ENCODE measurements around the gene NELFA. TPM values are rescaled to one million over a fixed set of nuclear protein-coding genes. Genes with fewer than 3 reads are reported as not detected.

Gene NELFA
- total and polyA plus RNA-seq, 5 donors from 2014 or later, result 20.2 to 50.7 (median 28.0) TPM

DNA sequence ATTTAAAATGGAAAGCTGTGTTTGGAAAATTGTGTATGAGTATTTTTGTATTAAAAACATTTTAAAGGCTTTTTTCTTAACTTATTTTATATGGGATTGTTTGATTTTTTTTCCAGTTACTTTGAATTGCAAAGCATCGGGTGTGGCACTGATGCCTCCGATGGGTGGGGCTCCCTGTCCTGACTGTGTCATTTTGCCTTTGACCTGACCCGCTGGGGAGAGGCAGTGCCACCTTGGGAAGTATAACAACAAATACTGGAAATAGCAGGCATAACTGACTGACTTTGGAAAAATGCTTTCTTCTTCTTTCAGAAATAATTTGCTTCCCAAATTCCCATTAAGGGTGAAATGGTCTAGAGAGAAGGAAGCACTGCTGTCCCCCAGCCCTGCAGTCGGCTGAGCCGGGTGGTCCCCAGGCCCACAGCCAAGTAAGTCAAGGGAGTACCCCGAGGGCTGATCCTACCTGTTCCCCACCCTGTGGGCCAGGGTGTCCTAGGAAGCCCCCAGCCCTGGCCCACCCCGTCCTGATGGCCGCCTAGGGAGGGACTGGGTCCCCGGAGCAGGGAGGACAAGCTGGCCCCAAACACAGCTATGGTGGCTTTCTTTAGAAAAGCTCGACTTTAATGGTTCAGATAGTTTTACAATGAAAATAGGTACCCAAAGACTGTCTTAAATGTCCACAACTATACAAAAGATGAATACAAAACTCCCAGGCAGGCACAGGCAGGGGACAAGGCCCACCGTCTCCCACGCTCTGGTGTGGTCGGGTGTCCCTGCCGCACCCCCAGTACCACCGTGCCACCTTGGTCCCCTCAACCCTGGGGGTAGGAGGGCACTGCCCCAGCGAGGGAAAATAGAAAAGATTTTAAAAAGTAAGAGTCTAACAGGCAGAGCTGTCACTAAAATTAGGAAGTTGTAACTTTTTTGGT lies 26.4 kb downstream of the NELFA start:
- no peak overlapping the region for H3K27ac Mint-ChIP-seq
- H3K36me3 Mint-ChIP-seq, result peaks cover 31% of the 10 kb centered on the region
- peaks cover 84% of the 10 kb centered on the region for H3K36me3 ChIP-seq (ENCODE audit: control insufficient read depth, insufficient read depth, low read length)
- H3K9me3 Mint-ChIP-seq, result no peaks in the 10 kb centered on the region
- no peaks in the 10 kb centered on the region for H3K4me1 ChIP-seq (ENCODE audit: control insufficient read depth, insufficient read depth, low read length, poor library complexity, severe bottlenecking)
- no peaks in the 10 kb centered on the region for H3K27me3 ChIP-seq (ENCODE audit: control insufficient read depth, insufficient read depth, low read length)
- H3K27me3 Mint-ChIP-seq, result no peaks in the 10 kb centered on the region
- H3K27ac ChIP-seq (ENCODE audit: insufficient read depth, low read length, poor library complexity, severe bottlenecking), result no peak overlapping the region
- no peak overlapping the region for H3K4me3 ChIP-seq (ENCODE audit: low read depth, low read length)
- no peaks in the 10 kb centered on the region for H3K9me3 ChIP-seq (ENCODE audit: control insufficient read depth in 2 of 2, low read length in 2 of 2)
- ATAC-seq (ENCODE audit: low read depth in 2 of 2) (no peak), DNase-seq (no peak)
- no peaks in the 10 kb centered on the region for H3K4me1 Mint-ChIP-seq
- H3K4me3 Mint-ChIP-seq, result peak overlapping the region in 1 of 4 donors; percentile 78

- no peaks in the 10 kb centered on the region for H3K9me3 ChIP-seq (ENCODE audit: control insufficient read depth in 2 of 2, low read length in 2 of 2)
- Mint-ChIP-seq H3K27ac (peak overlapping the region in 1 of 3 donors; percentile 76), H3K4me1 (no peaks in the 10 kb centered on the region), H3K4me3 (no peak overlapping the region), H3K27me3 (no peaks in the 10 kb centered on the region), H3K9me3 (no peaks in the 10 kb centered on the region), H3K36me3 (peaks cover 31% of the 10 kb centered on the region)
- DNase-seq (no peak), ATAC-seq (ENCODE audit: low read depth in 2 of 2) (no peak)
- H3K4me1 ChIP-seq (ENCODE audit: control insufficient read depth, insufficient read depth, low read length, poor library complexity, severe bottlenecking), result no peaks in the 10 kb centered on the region
- H3K4me3 ChIP-seq (ENCODE audit: low read depth, low read length), result no peak overlapping the region
- H3K27ac ChIP-seq (ENCODE audit: insufficient read depth, low read length, poor library complexity, severe bottlenecking), result no peak overlapping the region
- H3K36me3 ChIP-seq (ENCODE audit: control insufficient read depth, insufficient read depth, low read length), result peaks cover 84% of the 10 kb centered on the region
- no peaks in the 10 kb centered on the region for H3K27me3 ChIP-seq (ENCODE audit: control insufficient read depth, insufficient read depth, low read length)
These were observed 27.3 kb downstream of the NELFA start for GRCh38 chr4:1981251-1982058.

DNA sequence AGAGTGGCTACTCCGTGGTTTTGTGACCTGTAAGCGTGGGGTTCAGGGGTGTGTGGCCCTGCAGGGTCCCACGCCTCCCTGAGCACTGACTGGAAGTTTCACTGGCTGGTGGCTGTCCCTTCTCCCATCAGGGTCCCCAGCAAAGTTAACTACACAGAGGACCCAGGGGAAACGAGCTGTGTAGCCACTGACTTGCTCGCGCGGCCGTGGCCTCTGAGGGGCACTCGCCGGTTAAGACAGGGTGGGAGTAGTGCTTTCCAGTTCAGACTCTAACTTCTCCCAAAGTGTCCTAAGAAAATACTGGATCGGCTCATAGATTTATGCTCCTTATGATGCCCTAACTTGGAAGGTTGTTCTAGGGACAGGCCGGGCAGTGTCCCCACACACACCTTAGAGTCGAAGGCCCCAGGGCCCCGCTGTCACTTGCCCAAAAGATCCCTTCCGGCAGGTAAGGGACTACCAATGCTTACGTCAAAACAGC lies 28.2 kb downstream of the NELFA start:
- Histone ChIP-seq H3K4me1 (ENCODE audit: control insufficient read depth, insufficient read depth, low read length, poor library complexity, severe bottlenecking) (no peaks in the 10 kb centered on the region), H3K27me3 (ENCODE audit: control insufficient read depth, insufficient read depth, low read length) (no peaks in the 10 kb centered on the region), H3K9me3 (ENCODE audit: control insufficient read depth in 2 of 2, low read length in 2 of 2) (no peaks in the 10 kb centered on the region), H3K4me3 (ENCODE audit: low read depth, low read length) (no peak overlapping the region), H3K36me3 (ENCODE audit: control insufficient read depth, insufficient read depth, low read length) (peaks cover 90% of the 10 kb centered on the region), H3K27ac (ENCODE audit: insufficient read depth, low read length, poor library complexity, severe bottlenecking) (no peak overlapping the region)
- no peaks in the 10 kb centered on the region for H3K9me3 Mint-ChIP-seq
- DNase-seq (no peak), ATAC-seq (ENCODE audit: low read depth in 2 of 2) (no peak)
- H3K27ac Mint-ChIP-seq, result peak overlapping the region in 1 of 3 donors; percentile 36
- peaks cover 34% of the 10 kb centered on the region for H3K36me3 Mint-ChIP-seq
- H3K4me1 Mint-ChIP-seq, result no peaks in the 10 kb centered on the region
- H3K27me3 Mint-ChIP-seq, result no peaks in the 10 kb centered on the region
- H3K4me3 Mint-ChIP-seq, result no peak overlapping the region

DNA sequence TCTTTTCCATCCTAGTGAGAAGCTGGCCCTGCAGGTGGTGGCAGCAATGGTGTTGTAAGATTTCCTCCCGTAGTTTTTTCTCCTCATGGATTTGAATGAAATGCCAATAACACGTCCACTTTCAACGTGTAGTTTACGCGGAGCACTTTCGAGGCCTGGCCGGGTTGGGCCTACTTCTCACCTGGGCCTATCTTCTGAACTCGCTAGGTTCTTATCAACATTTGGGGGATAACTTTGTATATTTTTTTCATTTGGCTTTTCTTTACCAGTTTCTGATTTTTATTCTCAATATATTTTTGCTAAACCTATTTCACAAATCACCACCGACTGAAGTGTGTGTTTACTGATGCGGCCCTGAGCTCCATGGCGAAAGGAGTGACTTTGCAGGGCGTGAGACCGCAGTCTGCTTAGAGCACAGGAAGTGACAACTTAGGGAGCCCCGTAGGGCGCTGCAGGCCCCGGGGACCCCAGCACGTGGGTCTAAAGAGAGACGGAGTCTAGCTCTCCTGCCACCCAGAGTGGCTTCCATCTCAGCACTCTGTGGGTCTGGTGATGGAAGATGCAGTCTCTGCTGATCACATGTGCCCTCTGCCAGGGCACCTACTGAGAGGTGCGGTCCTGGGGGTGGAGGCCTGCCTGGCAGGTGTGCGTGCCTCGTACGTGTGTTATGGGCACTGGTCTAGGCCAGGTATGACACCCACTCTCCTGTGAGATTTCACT lies 29.1 kb downstream of the NELFA start:
- Histone ChIP-seq H3K4me1 (ENCODE audit: control insufficient read depth, insufficient read depth, low read length, poor library complexity, severe bottlenecking) (no peaks in the 10 kb centered on the region), H3K9me3 (ENCODE audit: control insufficient read depth in 2 of 2, low read length in 2 of 2) (no peaks in the 10 kb centered on the region), H3K27ac (ENCODE audit: insufficient read depth, low read length, poor library complexity, severe bottlenecking) (no peak overlapping the region), H3K36me3 (ENCODE audit: control insufficient read depth, insufficient read depth, low read length) (peaks cover 92% of the 10 kb centered on the region), H3K27me3 (ENCODE audit: control insufficient read depth, insufficient read depth, low read length) (no peaks in the 10 kb centered on the region), H3K4me3 (ENCODE audit: low read depth, low read length) (no peak overlapping the region)
- Mint-ChIP-seq H3K4me3 (no peak overlapping the region), H3K27ac (peak overlapping the region in 1 of 3 donors; percentile 2), H3K4me1 (no peaks in the 10 kb centered on the region), H3K9me3 (no peaks in the 10 kb centered on the region), H3K36me3 (peaks cover 36% of the 10 kb centered on the region), H3K27me3 (no peaks in the 10 kb centered on the region)
- ATAC-seq (ENCODE audit: low read depth in 2 of 2), result no peak
- DNase-seq, result no peak

- Mint-ChIP-seq H3K4me1 (no peaks in the 10 kb centered on the region), H3K36me3 (peaks cover 38% of the 10 kb centered on the region), H3K27ac (no peak overlapping the region), H3K27me3 (no peaks in the 10 kb centered on the region), H3K9me3 (no peaks in the 10 kb centered on the region), H3K4me3 (no peak overlapping the region)
- no peak overlapping the region for H3K4me3 ChIP-seq (ENCODE audit: low read depth, low read length)
- no peaks in the 10 kb centered on the region for H3K9me3 ChIP-seq (ENCODE audit: control insufficient read depth in 2 of 2, low read length in 2 of 2)
- ATAC-seq (ENCODE audit: low read depth in 2 of 2) (no peak), DNase-seq (no peak)
- no peaks in the 10 kb centered on the region for H3K27me3 ChIP-seq (ENCODE audit: control insufficient read depth, insufficient read depth, low read length)
- H3K36me3 ChIP-seq (ENCODE audit: control insufficient read depth, insufficient read depth, low read length), result peaks cover 89% of the 10 kb centered on the region
- H3K4me1 ChIP-seq (ENCODE audit: control insufficient read depth, insufficient read depth, low read length, poor library complexity, severe bottlenecking), result no peaks in the 10 kb centered on the region
- no peak overlapping the region for H3K27ac ChIP-seq (ENCODE audit: insufficient read depth, low read length, poor library complexity, severe bottlenecking)
These were observed 29.9 kb downstream of the NELFA start for GRCh38 chr4:1978741-1979476.

DNA sequence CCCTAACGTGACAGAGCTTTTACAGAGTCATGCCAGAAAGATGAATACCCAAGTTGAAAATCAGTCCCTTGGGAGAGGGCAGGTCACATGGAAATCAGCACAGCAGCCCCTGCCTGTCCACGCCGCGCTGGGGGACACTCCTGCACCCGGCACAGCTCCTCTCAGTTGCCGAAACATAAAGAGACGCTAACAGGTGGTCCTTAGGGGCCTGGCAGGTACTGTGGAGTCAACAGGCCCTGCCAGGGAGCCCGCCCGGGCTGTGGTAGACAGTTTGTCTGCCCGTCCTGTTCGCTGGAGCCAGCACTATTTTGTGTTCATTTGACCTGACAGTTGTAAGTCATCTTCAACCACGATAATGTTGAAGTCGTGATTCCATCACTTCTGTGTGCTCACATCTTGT lies 30.5 kb downstream of the NELFA start:
- Mint-ChIP-seq H3K27ac (peak overlapping the region in 1 of 3 donors; percentile 49), H3K4me1 (no peaks in the 10 kb centered on the region), H3K9me3 (no peaks in the 10 kb centered on the region), H3K36me3 (peaks cover 39% of the 10 kb centered on the region), H3K4me3 (no peak overlapping the region), H3K27me3 (no peaks in the 10 kb centered on the region)
- Histone ChIP-seq H3K4me3 (ENCODE audit: low read depth, low read length) (no peak overlapping the region), H3K4me1 (ENCODE audit: control insufficient read depth, insufficient read depth, low read length, poor library complexity, severe bottlenecking) (no peaks in the 10 kb centered on the region), H3K27me3 (ENCODE audit: control insufficient read depth, insufficient read depth, low read length) (no peaks in the 10 kb centered on the region), H3K9me3 (ENCODE audit: control insufficient read depth in 2 of 2, low read length in 2 of 2) (no peaks in the 10 kb centered on the region), H3K27ac (ENCODE audit: insufficient read depth, low read length, poor library complexity, severe bottlenecking) (no peak overlapping the region), H3K36me3 (ENCODE audit: control insufficient read depth, insufficient read depth, low read length) (peaks cover 89% of the 10 kb centered on the region)
- no peak for ATAC-seq (ENCODE audit: low read depth in 2 of 2)
- DNase-seq, result no peak

Data from CD4-positive, CD25-positive, alpha-beta regulatory T cell (primary cell).